ENCODE data around the gene GORAB. TPM values are rescaled to one million over a fixed set of nuclear protein-coding genes. Genes with fewer than 3 reads are reported as not detected.

The GORAB gene
- polyA plus RNA-seq, 1 donor (not counting 4 experiments of a cell fraction or from before 2014, with no cell fraction given) = 12.0 TPM

DNA sequence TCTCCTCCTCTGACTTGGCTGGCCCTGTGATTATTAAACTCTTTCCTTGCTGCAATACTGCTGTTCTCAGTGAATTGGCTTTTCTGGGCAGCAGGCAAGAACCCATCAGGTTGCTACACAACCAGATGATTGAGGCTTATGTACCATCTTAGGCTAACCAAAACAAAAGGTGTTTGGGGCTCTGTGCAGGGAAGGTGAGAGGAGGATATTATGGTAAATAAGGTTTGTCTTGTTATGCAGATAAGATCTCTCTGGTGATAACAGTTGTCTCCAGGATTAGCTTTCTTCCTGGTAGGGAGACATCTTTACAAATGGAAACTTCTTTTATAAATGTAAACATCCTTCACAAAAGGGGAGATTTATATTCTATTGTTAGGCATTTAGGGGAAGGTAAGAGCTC, 44.5 kb upstream of the GORAB start:
- H3K27me3 ChIP-seq (ENCODE audit: control insufficient read depth, extremely low read depth, insufficient read depth, low read length) = no peaks in the 10 kb centered on the region
- H3K79me2 ChIP-seq (ENCODE audit: control insufficient read depth, insufficient read depth, low read length) = no peaks in the 10 kb centered on the region
- TF ChIP-seq, protein P1, sequence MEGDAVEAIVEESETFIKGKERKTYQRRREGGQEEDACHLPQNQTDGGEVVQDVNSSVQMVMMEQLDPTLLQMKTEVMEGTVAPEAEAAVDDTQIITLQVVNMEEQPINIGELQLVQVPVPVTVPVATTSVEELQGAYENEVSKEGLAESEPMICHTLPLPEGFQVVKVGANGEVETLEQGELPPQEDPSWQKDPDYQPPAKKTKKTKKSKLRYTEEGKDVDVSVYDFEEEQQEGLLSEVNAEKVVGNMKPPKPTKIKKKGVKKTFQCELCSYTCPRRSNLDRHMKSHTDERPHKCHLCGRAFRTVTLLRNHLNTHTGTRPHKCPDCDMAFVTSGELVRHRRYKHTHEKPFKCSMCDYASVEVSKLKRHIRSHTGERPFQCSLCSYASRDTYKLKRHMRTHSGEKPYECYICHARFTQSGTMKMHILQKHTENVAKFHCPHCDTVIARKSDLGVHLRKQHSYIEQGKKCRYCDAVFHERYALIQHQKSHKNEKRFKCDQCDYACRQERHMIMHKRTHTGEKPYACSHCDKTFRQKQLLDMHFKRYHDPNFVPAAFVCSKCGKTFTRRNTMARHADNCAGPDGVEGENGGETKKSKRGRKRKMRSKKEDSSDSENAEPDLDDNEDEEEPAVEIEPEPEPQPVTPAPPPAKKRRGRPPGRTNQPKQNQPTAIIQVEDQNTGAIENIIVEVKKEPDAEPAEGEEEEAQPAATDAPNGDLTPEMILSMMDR (optimal IDR thresholded peaks at IDR 0.05 in 1 of 3, IDR thresholded peaks at IDR 0.05 in 1 of 3, conservative IDR thresholded peaks at IDR 0.05 in 1 of 3; ENCODE audit: extremely low read depth in 1 of 3, insufficient read depth in 2 of 3, low read length in 3 of 3) = no peak
- no peak for TF ChIP-seq EZH2 (IDR thresholded peaks at IDR 0.05; ENCODE audit: low read length)
- no peak overlapping the region for H2AFZ ChIP-seq (ENCODE audit: control insufficient read depth, low read length)
- FAIRE-seq = no peak
- no peaks in the 10 kb centered on the region for H4K20me1 ChIP-seq (ENCODE audit: control insufficient read depth, extremely low read depth, insufficient read depth, low read length)
- dilution Hi-C loops (cut with MboI; ENCODE audit: extremely low pct_ligation_motif_present, low sequenced_read_pairs) = no loop called here
- H3K27ac ChIP-seq (ENCODE audit: control insufficient read depth, insufficient read depth, low read length) = no peak overlapping the region
- H3K4me1 ChIP-seq (ENCODE audit: control insufficient read depth, extremely low read depth, insufficient read depth, low read length) = no peaks in the 10 kb centered on the region
- no peaks in the 10 kb centered on the region for H3K9me3 ChIP-seq (ENCODE audit: control insufficient read depth, low read depth, low read length)
- DNase-seq (ENCODE audit: low read depth, low spot score) = no peak
- H3K4me2 ChIP-seq (ENCODE audit: control insufficient read depth, extremely low read depth, insufficient read depth, low read depth, low read length) = no peak overlapping the region
- H3K36me3 ChIP-seq (ENCODE audit: control insufficient read depth in 2 of 2, extremely low read depth in 1 of 2, insufficient read depth in 2 of 2, low read length in 2 of 2) = no peaks in the 10 kb centered on the region
- H3K9ac ChIP-seq (ENCODE audit: control insufficient read depth, extremely low read depth, insufficient read depth, low read length) = no peak overlapping the region
- no peak overlapping the region for H3K4me3 ChIP-seq (ENCODE audit: control insufficient read depth in 2 of 3, extremely low read depth in 1 of 3, insufficient read depth in 2 of 3, low read depth in 1 of 3, low read length in 3 of 3)
- no peaks in the 10 kb centered on the region for H3K9me1 ChIP-seq (ENCODE audit: control insufficient read depth, extremely low read depth, insufficient read depth, low read length)

DNA sequence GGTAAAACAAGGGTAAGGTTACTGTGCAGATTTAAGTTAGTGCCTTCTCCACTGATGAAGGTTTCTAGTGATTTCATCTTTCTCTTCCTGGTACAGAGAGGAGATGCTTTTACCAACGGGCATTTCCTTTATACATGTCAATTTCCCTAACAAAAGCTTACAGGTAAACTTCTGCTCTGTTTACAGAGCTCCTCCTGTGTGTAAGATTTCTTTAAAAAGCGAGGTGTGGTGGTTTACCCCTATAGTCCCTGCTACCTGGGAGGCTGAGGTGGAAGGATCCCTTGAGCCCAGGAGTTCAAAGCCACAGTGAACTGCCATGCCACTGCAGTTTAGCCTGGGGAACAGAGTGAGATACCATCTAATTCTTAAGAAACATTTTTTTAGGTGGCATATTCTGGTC, 40.7 kb upstream of the GORAB start:
- Histone ChIP-seq H3K4me2 (ENCODE audit: control insufficient read depth, extremely low read depth, insufficient read depth, low read depth, low read length) (no peak overlapping the region), H3K36me3 (ENCODE audit: control insufficient read depth in 2 of 2, extremely low read depth in 1 of 2, insufficient read depth in 2 of 2, low read length in 2 of 2) (no peaks in the 10 kb centered on the region), H3K27me3 (ENCODE audit: control insufficient read depth, extremely low read depth, insufficient read depth, low read length) (no peaks in the 10 kb centered on the region), H3K4me3 (ENCODE audit: control insufficient read depth in 2 of 3, extremely low read depth in 1 of 3, insufficient read depth in 2 of 3, low read depth in 1 of 3, low read length in 3 of 3) (no peak overlapping the region), H3K27ac (ENCODE audit: control insufficient read depth, insufficient read depth, low read length) (no peak overlapping the region), H3K9me3 (ENCODE audit: control insufficient read depth, low read depth, low read length) (no peaks in the 10 kb centered on the region), H3K9ac (ENCODE audit: control insufficient read depth, extremely low read depth, insufficient read depth, low read length) (no peak overlapping the region), H4K20me1 (ENCODE audit: control insufficient read depth, extremely low read depth, insufficient read depth, low read length) (no peaks in the 10 kb centered on the region), H3K9me1 (ENCODE audit: control insufficient read depth, extremely low read depth, insufficient read depth, low read length) (no peaks in the 10 kb centered on the region), H3K4me1 (ENCODE audit: control insufficient read depth, extremely low read depth, insufficient read depth, low read length) (no peaks in the 10 kb centered on the region), H2AFZ (ENCODE audit: control insufficient read depth, low read length) (no peak overlapping the region), H3K79me2 (ENCODE audit: control insufficient read depth, insufficient read depth, low read length) (no peaks in the 10 kb centered on the region)
- TF ChIP-seq, protein P1 (optimal IDR thresholded peaks at IDR 0.05 in 1 of 3, IDR thresholded peaks at IDR 0.05 in 1 of 3, conservative IDR thresholded peaks at IDR 0.05 in 1 of 3; ENCODE audit: extremely low read depth in 1 of 3, insufficient read depth in 2 of 3, low read length in 3 of 3) = no peak
- TF ChIP-seq EZH2 (IDR thresholded peaks at IDR 0.05; ENCODE audit: low read length) = no peak
- no peak for DNase-seq (ENCODE audit: low read depth, low spot score)
- no peak for FAIRE-seq
- dilution Hi-C loops (cut with MboI; ENCODE audit: extremely low pct_ligation_motif_present, low sequenced_read_pairs) = no loop called here

Data from keratinocyte (primary cell).